HS-5 (cell line): ENCODE measurements around the gene PTRH2.

Source experiments
- DNase-seq: peaks from one replicate; pipeline ENCODE4 v3.0.0-alpha.2; 2012; ENCODE audit warnings: low read depth

The PTRH2 gene

DNA sequence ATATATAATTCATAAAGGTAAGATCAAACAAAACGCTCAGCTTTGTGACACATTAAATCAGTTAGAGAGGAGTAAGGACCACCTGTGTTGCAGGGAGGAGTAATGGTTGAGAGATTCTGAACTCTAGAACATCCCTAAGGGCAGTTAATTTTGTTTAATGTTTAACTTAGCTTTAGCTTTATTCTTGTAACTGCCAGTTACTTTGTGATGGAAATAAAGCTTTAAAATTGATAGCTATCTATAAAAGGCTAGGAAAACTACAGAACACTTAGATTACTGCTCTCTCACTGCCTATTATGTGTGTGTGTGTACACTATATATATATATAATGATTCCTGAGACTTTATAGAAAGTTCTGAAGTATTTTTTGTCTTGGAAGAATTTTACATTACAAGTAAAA, 37.8 kb downstream of the PTRH2 start:
- DNase-seq: no peak

DNA sequence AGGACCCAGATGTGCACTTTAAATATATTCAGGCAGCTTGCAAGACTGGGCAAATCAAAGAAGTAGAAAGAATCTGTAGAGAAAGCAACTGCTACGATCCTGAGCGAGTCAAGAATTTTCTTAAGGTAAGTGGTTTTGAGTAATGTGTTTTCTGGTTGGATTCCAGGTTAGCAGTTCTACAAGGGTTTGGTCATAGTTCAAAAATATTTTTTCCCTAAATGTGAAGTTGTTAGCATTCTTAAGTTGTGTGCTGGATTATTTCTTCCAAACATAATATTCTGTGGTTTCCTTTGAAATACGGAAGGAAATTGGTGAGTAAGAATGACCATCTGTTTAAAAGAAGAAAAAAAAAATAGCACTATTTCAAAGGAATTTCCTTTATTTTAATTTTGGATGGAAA, 38.4 kb downstream of the PTRH2 start:
- DNase-seq: peak; percentile 94

DNA sequence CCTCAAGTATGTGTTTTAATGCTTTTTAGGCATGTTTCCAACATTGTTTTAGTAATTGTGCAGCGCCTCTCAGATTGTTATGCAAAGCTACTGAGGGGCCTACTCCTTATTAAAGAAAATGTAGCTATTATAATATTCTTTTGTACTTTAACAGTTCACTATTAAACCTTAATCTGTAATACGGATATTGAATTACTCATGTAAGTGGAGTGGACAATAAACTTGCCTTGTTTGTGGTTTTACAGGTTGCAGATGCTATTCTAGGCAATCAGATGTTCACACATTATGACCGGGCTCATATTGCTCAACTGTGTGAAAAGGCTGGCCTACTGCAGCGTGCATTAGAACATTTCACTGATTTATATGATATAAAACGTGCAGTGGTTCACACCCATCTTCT, 41.0 kb downstream of the PTRH2 start:
- no peak for DNase-seq

DNA sequence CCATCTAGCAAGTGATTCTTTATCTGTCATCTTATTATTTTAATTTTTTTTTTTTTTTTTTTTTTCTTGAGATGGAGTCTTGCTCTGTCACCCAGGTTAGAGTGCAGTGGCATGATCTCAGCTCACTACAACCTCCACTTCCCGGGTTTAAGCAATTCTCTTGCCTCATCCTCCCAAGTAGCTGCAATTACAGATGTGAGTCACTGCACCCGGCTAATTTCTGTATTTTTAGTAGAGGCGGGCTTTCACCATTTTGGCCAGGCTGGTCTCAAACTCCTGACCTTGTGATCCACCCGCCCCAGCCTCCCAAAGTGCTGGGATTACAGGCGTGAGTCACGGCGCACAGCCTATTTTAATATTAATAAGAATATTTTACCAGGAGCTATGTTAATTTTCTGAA, 50.6 kb downstream of the PTRH2 start:
- peak; percentile 83 for DNase-seq

DNA sequence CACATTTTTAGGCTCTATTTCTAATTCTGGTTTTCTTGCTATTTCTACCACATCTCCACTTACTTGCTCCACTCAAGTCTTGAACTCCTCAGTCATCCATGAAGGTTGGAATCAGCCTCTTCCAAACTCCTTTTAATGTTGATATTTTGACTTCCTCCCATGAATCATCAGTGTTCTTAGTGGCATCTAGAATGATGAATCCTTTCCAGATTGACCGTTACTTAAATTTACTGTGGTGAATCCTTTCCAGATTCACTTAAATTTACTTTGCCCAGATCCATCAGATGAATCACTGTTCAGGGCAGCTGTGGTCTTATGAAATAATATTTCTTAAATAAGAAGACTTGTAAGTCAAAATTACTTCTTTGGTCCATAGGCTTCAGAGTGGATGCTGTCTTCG, 55.1 kb downstream of the PTRH2 start:
- DNase-seq: peak; percentile 84

DNA sequence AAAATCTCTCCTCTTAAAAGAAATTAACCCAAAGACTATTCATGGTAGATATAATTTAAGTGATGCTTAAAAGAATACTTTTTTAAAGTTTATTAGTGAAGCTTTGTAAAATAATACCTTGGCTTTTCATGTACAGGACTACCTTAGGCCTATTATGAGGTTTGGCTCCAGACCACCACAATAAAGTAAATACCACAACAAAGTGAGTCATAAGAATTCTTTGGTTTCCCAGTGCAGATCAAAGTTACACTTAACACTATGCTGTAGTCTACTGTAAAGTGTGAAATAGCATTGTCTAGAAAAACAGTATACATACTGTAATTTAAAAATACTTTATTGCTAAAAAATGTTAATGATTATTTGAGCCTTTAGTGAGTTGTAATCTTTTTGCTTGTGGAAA, 55.9 kb downstream of the PTRH2 start:
- DNase-seq: no peak

DNA sequence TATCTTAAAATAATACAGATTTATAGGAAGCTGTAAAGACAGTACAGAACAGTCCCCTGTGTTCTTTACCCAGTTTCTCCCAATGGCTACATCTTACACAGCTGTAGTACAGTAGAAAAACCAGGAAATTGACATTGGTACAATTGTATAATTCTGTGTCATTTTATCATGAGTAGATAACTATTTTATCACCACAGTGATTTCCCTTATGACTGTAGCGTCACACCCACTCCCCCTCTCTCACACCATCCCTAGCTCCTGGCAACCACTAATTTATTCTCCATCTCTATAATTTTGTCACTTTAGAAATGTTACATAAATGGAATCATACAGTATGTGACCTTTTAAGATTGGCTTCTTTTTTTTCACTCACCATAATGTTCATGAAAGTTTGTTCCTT, 56.6 kb downstream of the PTRH2 start:
- DNase-seq: no peak

DNA sequence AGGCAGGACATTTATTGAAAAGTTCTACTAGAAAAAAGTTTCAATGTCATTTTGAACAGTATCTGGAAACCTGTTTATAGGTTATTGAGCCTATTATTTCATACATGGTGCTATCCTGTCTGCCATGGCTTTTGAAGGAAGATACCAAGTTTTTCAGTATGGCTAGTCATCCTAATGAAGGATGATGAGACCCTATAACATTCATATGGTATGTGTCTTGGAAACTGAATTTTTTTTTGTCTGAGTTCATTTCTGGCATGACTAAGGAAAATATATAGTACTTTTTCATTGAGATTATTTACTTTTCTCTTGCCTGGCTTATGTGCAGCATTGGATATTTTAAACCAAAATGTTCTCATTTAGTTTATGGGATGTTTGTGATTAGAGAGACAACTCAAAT, 57.3 kb downstream of the PTRH2 start:
- no peak for DNase-seq
